IgD-negative memory B cell (primary cell): ENCODE data around the gene ZNF423. TPM values are rescaled to one million over a fixed set of nuclear protein-coding genes. Genes with fewer than 3 reads are reported as not detected.

Source experiments
- H3K27ac Mint-ChIP-seq, 3 donors: one replicate each; pipeline ENCODE4 v1.8.0; 2020 to 2022; ENCODE audit warnings: mild to moderate bottlenecking in 3 of 3, mixed read lengths in 3 of 3, moderate library complexity in 1 of 3
- H3K27me3 Mint-ChIP-seq: one replicate; pipeline ENCODE4 v1.8.0; 2021; ENCODE audit warnings: mixed read lengths
- H3K36me3 Mint-ChIP-seq: one replicate; pipeline ENCODE4 v1.8.0; 2020; ENCODE audit warnings: mild to moderate bottlenecking, mixed read lengths
- H3K4me1 Mint-ChIP-seq, 3 donors: one replicate each; pipeline ENCODE4 v1.8.0; 2020 to 2022; ENCODE audit warnings: mixed read lengths in 3 of 3, mild to moderate bottlenecking in 1 of 3
- H3K4me3 Mint-ChIP-seq, 4 donors: one replicate each; pipeline ENCODE4 v1.8.0; 2020 to 2022; ENCODE audit warnings: mild to moderate bottlenecking in 4 of 4, mixed read lengths in 4 of 4, moderate library complexity in 3 of 4
- H3K9me3 Mint-ChIP-seq, 3 donors: one replicate each; pipeline ENCODE4 v1.8.0; 2020 to 2021; ENCODE audit warnings: mixed read lengths in 3 of 3, mild to moderate bottlenecking in 1 of 3
- polyA plus RNA-seq: library from polyadenylated mRNA; unstranded; fragments of 300-500 nt; fragmentation: Illumina TruSeq; gene quantifications from one replicate; pipeline ENCODE4 v1.2.3, GENCODE V29; 2021

Gene ZNF423
- polyA plus RNA-seq, 1 donor from 2014 or later, result not detected

DNA sequence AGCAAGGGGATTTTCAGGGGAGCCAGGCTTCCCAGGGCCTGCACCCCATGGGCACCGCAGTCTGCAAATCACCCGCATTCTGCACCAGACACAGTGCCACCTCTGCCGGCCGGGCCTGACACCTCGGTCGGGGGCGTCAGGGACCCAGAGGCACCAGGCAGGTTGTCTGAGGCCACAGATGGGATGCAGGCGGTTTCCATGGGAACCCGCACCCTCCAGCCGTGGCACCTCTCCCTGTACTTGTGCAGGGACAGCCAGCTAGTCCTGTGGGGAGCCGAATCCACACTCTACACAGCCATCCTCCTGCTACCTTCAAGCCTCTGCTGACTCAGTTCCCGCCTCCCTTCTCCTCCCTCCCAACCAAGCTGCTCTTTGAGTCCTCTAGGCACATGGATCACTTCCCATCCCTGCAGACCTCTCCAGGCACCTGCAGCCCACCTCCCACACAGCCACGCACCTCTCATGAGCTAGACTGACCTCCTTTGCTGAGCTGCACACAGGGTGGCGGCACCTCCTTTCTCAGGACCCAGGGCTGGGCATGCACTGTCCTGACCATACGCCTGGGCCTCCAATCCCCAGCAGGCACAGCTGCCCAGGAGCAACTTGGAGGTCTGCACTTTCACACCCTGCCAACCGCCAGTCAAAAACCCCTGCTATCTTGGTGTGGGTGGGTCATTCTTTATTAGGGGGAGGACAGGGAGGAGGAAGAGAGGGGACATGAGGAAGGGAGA is 362.9 kb downstream of the ZNF423 start:
- H3K4me3 Mint-ChIP-seq, result peak overlapping the region in 1 of 4 donors; percentile 25
- H3K27ac Mint-ChIP-seq, result peak overlapping the region in 1 of 3 donors; percentile 28
- H3K27me3 Mint-ChIP-seq, result peaks cover 2% of the 10 kb centered on the region

GRCh38 chr16:49491771-49492761 is 363.8 kb downstream of the ZNF423 start:
- no peak overlapping the region for H3K27ac Mint-ChIP-seq
- no peaks in the 10 kb centered on the region for H3K9me3 Mint-ChIP-seq
- H3K4me1 Mint-ChIP-seq, result peaks cover 0 to 3% (median 0%) of the 10 kb centered on the region in 3 donors
- peak overlapping the region in 1 of 4 donors; percentile 68 for H3K4me3 Mint-ChIP-seq
- H3K27me3 Mint-ChIP-seq, result peaks cover 2% of the 10 kb centered on the region
- H3K36me3 Mint-ChIP-seq, result no peaks in the 10 kb centered on the region

More for the DNA sequence above, 362.9 kb downstream of the ZNF423 start:
- Mint-ChIP-seq H3K9me3 (no peaks in the 10 kb centered on the region), H3K4me1 (peaks cover 0 to 3% (median 0%) of the 10 kb centered on the region in 3 donors), H3K36me3 (no peaks in the 10 kb centered on the region)

- Mint-ChIP-seq H3K4me3 (no peak overlapping the region), H3K27ac (no peak overlapping the region), H3K9me3 (no peaks in the 10 kb centered on the region), H3K27me3 (peaks cover 2% of the 10 kb centered on the region), H3K4me1 (peaks cover 0 to 3% (median 0%) of the 10 kb centered on the region in 3 donors), H3K36me3 (no peaks in the 10 kb centered on the region)
These were observed 364.7 kb downstream of the ZNF423 start for GRCh38 chr16:49491106-49491670.

- Mint-ChIP-seq H3K27me3 (peaks cover 2% of the 10 kb centered on the region), H3K4me1 (peaks cover 0 to 3% (median 0%) of the 10 kb centered on the region in 3 donors), H3K9me3 (peaks cover 0 to 1% (median 0%) of the 10 kb centered on the region in 3 donors), H3K4me3 (no peak overlapping the region), H3K36me3 (no peaks in the 10 kb centered on the region), H3K27ac (no peak overlapping the region)
These were observed 365.6 kb downstream of the ZNF423 start for GRCh38 chr16:49490321-49490705.

DNA sequence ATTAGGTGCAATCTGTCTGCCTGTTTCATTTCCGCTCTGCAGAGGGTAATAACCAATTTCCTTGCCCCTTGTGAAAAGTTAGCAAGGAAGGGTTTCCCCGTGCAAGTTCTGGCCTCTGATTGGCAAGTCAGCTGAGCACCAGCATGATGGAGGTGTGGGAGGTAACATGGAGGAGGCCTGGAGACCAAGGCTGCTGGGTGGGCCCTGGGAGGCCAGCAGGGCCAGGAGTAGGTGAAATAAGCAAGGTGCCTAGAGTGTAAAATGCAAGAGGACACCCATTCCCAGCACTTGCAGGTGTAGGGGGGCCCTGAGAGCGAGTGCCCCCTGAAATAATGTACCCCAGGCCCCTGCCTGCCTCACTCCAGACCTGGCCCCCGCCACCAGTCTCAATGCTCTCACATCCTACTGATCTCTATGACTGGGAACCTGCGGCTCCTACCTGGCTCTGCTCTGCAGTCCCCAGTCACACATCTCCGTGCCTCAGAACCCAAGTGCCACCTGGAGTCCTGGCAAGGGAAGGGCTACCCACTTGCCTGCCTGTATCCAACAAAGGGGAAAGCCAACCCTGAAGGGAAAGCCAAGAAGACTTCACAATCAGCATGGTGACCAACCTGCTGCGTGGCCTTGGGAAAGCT is 366.1 kb downstream of the ZNF423 start:
- Mint-ChIP-seq H3K27ac (no peak overlapping the region), H3K27me3 (peaks cover 2% of the 10 kb centered on the region), H3K36me3 (no peaks in the 10 kb centered on the region), H3K4me1 (peaks cover 0 to 3% (median 0%) of the 10 kb centered on the region in 3 donors), H3K9me3 (peaks cover 0 to 2% (median 0%) of the 10 kb centered on the region in 3 donors), H3K4me3 (peak overlapping the region in 1 of 4 donors; percentile 13)

DNA sequence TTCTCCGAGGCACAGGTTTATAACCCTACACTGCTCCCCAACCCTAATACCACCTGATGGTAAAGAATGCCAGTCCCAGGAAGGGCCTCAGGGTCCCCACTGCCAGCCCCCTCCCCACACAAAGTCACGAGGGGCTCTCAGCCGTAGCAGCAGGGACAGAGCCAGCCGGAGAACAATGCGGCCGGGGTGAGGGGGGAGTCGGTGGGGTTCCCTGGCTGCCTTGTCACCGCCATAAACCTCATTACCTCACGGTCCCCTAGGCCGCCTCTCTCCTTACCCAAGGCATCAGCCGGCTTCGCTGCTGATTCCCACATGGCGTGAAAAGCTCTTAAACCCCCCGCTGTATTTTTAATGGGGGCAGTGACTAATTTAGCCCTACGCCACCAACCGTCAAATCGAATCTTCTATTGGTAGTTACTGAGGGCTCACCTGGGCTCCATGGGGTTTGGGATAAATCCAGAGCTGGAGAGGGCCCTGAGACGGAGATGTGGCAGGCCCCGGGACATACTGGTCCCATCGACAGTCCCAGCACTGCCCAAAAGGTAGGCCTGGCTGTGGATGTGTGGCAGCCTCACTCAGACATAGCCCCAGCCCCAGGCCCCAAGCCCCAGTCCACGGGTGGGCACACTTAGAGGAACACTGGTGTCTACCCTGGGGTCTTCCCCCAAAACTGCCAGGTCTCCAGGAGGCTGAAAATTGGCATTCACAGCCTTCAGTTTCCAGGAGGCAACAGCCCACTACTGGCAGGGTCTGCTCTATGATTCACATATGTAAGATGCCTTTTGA is 367.0 kb downstream of the ZNF423 start:
- Mint-ChIP-seq H3K27me3 (peaks cover 2% of the 10 kb centered on the region), H3K4me1 (peaks cover 0 to 3% (median 2%) of the 10 kb centered on the region in 3 donors), H3K4me3 (no peak overlapping the region), H3K9me3 (peaks cover 0 to 2% (median 0%) of the 10 kb centered on the region in 3 donors), H3K27ac (no peak overlapping the region), H3K36me3 (no peaks in the 10 kb centered on the region)

DNA sequence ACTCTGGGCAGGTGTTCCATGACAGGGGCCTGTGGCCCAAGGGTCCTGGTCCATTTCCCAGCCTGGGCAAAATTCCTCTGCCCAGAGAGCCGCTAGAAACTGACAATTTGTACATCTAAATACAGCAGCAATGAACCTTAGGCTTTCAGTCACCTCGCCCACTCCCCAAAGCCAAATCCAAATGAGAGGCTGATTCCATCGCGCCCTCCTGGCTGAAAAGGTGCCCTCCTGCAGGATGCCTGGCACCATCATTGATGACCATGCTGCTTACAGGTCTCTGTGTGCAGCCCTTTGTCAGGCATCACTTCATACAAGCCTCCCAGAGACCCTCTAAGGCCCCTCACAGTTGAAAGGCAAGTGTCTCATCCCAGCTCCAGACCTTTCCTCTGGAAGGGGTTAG is 367.6 kb downstream of the ZNF423 start:
- Mint-ChIP-seq H3K4me1 (peaks cover 0 to 3% (median 2%) of the 10 kb centered on the region in 3 donors), H3K27ac (no peak overlapping the region), H3K36me3 (no peaks in the 10 kb centered on the region), H3K27me3 (peaks cover 2% of the 10 kb centered on the region), H3K9me3 (peaks cover 0 to 2% (median 0%) of the 10 kb centered on the region in 3 donors), H3K4me3 (no peak overlapping the region)

GRCh38 chr16:49487746-49488145 is 368.2 kb downstream of the ZNF423 start:
- Mint-ChIP-seq H3K4me3 (no peak overlapping the region), H3K4me1 (peaks cover 0 to 6% (median 2%) of the 10 kb centered on the region in 3 donors), H3K36me3 (no peaks in the 10 kb centered on the region), H3K9me3 (peaks cover 0 to 2% (median 0%) of the 10 kb centered on the region in 3 donors), H3K27me3 (peaks cover 2% of the 10 kb centered on the region), H3K27ac (no peak overlapping the region)

- peaks cover 0 to 8% (median 5%) of the 10 kb centered on the region in 3 donors for H3K4me1 Mint-ChIP-seq
- H3K27me3 Mint-ChIP-seq, result peaks cover 2% of the 10 kb centered on the region
- H3K27ac Mint-ChIP-seq, result no peak overlapping the region
- H3K4me3 Mint-ChIP-seq, result no peak overlapping the region
- no peaks in the 10 kb centered on the region for H3K36me3 Mint-ChIP-seq
- H3K9me3 Mint-ChIP-seq, result peaks cover 0 to 2% (median 0%) of the 10 kb centered on the region in 3 donors
These were observed 369.5 kb downstream of the ZNF423 start for GRCh38 chr16:49486400-49486799.

DNA sequence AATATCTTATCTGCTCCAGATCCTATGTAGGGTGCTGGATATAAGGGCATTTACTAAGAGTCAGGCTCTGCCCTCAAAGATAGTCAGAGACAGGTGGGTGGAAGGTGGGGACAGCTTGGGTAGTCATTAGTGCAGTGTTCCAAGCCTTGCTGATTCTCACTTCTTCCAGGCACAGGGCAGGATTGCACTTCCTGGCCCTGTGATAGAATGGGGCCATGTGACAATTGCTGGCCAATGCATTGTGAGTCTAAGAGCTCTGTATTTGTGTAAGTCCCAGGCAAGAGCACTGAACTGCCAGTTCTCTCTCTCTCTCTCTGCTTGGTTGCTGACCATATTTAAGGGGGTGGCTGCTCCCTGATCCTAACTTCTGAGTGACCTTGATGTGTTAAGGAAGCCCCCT is 370.2 kb downstream of the ZNF423 start:
- Mint-ChIP-seq H3K4me1 (peaks cover 0 to 8% (median 5%) of the 10 kb centered on the region in 3 donors), H3K27ac (no peak overlapping the region)

DNA sequence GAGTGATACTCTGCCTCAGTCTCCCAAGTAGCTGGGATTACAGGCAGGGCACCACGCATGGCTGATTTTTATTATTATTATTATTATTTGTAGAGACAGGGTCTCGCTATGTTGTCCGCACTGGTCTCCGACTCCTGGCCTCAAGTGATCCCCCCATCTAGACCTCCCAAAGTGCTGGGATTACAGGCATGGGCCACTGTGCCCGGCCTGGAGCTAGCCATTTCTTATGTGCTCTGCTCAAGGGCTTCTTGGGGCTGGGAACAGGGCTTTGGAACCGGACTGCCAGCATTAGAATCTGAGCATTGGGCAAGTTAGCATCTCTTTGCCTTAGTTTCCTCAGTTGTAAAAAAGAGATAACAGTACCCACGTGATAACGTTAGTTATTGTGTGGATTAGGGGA is 371.0 kb downstream of the ZNF423 start:
- Mint-ChIP-seq H3K9me3 (peaks cover 0 to 2% (median 0%) of the 10 kb centered on the region in 3 donors), H3K4me3 (no peak overlapping the region), H3K27me3 (peaks cover 3% of the 10 kb centered on the region), H3K27ac (no peak overlapping the region), H3K4me1 (peaks cover 0 to 5% (median 5%) of the 10 kb centered on the region in 3 donors), H3K36me3 (no peaks in the 10 kb centered on the region)

More for the DNA sequence above, 370.2 kb downstream of the ZNF423 start:
- peaks cover 3% of the 10 kb centered on the region for H3K27me3 Mint-ChIP-seq
- no peaks in the 10 kb centered on the region for H3K36me3 Mint-ChIP-seq
- H3K9me3 Mint-ChIP-seq, result peaks cover 0 to 2% (median 0%) of the 10 kb centered on the region in 3 donors
- H3K4me3 Mint-ChIP-seq, result no peak overlapping the region

DNA sequence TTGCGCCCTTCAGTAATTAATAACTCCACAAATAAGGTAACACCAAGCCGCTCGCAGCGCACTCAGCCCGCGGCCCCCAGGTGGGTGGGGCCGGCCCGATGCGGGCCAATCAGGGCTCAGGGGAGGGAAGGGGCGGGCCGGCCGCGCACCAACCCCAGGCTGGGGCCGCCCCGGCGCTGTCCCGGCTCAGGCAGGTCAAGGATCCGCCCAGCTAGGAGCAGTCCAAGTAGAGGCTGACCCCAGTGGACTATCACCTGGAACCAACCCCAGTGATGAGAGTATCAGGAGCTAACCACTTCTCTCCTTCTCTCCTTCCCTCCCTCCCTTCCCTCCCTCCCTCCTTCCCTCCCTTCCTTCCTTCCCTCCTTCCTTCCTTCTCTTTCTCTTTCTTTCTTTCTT is 371.5 kb downstream of the ZNF423 start:
- no peak overlapping the region for H3K27ac Mint-ChIP-seq
- peak overlapping the region in 1 of 4 donors; percentile 67 for H3K4me3 Mint-ChIP-seq
- H3K9me3 Mint-ChIP-seq, result peaks cover 0 to 2% (median 0%) of the 10 kb centered on the region in 3 donors
- H3K4me1 Mint-ChIP-seq, result peaks cover 0 to 5% (median 5%) of the 10 kb centered on the region in 3 donors
- peaks cover 3% of the 10 kb centered on the region for H3K27me3 Mint-ChIP-seq
- H3K36me3 Mint-ChIP-seq, result no peaks in the 10 kb centered on the region

DNA sequence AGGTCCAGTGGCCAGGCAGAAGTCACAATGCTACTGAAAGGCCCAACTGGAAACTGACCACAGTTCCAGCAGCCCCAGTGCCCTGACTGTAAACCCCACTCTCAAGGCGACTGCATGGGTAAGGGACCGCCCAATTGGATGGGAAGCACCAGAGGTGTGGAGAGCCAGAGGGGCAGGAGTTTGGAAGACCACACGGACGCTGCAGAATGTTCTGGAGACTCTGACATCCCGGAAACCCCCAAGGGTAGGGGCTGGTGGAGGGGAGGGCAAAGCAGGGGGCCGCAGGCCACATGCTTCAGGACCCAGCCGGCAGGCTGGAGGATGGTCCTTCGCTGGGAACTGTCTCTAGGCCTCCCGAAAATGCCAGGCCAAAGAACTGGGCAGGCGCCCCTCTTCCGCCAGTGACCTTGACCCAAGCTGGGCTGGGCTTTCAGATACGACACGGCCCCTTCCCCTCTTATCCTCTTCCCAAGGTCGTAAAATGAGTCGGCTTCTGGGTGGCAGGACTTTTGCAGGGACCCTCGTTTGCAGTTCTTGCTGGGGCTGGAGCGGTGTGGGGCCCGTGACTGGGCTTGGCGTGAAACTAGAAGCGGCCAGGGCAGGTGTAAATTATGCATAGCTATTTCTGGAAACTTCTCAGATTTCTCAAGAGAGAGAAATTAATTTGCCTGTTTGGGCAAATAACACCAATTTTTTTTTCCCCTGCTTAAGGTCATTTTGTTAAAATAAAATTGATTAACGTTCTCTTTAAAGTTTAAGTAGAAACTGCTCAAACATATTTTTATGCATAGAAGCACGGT is 372.1 kb downstream of the ZNF423 start:
- Mint-ChIP-seq H3K36me3 (no peaks in the 10 kb centered on the region), H3K4me1 (peaks cover 0 to 5% (median 5%) of the 10 kb centered on the region in 3 donors), H3K9me3 (peaks cover 0 to 2% (median 0%) of the 10 kb centered on the region in 3 donors), H3K27me3 (peaks cover 3% of the 10 kb centered on the region), H3K4me3 (peak overlapping the region in 1 of 4 donors; percentile 67), H3K27ac (no peak overlapping the region)
